Stimulated activated CD8-positive, alpha-beta memory T cell treated with anti-CD3 and anti-CD28 coated beads, Interleukin-7, amount 100 ng/mL, for 48 hours (primary cell): Measurements from ENCODE around the gene UBE2G2.
A peak's percentile ranks its signal among the peaks of the same experiment; 100 is the strongest.

Experiments used
- DNase-seq, 2 donors: peaks; one replicate each; pipeline ENCODE4 v3.0.0-alpha.2; 2020; ENCODE audit warnings: low read depth in 1 of 2; ENCODE audit errors: extremely low read depth in 1 of 2

The UBE2G2 gene

DNA sequence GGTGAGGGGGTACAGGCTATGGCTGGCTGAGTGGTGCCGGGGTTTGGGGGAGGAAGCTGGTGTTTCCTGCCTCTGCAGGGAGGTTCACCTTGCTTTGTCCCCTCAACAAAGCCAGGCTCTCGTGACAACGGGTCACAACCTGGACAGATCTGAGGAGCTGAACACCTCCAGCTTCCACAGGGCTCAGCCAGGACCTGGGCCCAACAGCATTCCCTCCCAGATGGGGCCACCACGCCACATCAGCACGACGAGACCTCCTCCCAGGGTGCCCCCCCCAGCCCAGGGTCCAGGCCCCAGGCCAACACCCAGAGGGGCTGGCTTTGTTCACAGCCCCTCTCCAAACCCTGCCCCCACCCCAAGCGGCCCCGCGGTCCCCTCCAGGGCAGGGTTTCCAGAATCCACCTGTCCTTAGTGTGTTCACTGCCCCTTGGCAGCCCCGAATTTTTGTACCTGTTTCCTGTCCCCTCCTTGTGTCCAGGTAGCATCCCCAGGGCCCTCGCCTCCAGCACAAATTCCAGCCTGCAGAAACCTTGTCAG is 34.7 kb downstream of the UBE2G2 start:
- DNase-seq, result no peak

DNA sequence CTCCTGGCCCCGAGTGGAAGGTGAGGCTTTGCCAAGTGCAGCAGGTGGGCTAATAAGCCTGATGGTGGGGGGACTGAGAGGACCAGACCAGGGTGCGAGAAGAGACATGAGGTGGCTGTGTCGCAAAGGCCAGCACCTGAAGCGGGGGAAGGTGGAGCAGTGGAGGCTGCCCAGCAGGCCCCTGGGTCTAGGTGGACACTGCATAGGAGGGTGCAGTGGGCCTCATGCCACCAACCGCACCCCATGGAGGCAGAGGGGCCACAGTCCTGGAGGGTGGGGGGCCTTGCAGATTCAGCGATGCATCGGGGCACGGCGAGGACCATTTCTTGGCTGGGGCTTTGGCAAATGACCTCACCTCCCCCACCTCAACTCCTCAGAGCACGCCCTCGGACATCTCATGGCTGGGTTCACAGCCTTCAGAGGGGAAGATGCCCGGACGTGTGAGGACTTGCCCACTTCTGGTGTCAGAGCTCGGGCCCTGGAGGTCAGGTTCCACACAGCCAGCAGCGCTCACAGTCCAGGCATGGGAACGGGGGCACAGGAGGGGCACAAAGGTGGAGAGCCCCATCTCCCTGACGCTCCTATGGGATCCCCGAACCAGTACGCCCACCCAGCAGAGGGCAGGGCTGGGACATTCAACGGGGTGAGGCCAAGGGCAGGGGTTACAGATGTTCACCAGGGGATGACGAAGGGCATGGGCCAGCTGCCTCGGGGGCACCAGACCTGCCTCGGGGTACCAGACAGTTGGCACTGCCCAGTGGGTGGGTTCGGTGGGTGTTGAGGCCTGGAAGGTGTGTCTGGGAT is 35.4 kb downstream of the UBE2G2 start:
- no peak for DNase-seq

DNA sequence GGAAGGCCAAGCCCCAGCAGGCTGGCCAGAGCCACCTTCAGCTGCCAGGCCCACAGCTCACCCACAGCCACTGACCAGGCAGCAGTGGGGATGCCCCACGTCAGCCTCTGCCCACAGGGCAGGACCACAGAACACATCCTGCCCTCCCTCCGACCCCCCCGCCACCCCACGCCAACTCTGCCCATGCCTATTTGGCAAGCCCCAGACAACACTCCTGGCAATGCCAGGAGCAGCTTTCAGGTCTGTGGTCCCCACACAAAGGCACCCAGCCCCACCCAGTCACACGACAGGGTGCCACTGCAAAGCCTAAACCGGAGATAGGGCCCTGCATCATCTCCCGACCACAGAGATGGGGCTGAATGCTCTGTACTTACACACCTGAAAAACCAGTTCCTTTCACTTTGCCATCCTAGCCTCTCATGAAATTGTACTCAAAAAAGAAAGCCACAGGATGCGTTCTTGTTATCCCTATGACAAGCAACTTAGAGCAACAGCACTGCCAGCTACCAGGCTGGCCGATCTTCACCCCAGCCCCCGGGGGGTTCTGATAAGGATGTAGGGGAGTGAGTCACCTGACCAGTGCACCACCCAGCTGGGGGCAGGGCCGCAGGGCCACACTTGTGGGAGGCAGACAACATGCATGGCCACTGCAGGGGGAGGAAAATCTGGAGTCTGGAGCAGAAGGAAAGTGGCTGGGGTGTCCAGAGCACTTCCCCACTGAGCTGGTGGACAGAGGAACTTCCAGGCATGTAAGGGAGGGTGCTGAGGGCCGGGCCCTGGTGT is 36.2 kb downstream of the UBE2G2 start:
- DNase-seq, result peak in 1 of 2 donors; percentile 10

- DNase-seq, result no peak
These were observed 37.0 kb downstream of the UBE2G2 start for GRCh38 chr21:44764319-44765230.

DNA sequence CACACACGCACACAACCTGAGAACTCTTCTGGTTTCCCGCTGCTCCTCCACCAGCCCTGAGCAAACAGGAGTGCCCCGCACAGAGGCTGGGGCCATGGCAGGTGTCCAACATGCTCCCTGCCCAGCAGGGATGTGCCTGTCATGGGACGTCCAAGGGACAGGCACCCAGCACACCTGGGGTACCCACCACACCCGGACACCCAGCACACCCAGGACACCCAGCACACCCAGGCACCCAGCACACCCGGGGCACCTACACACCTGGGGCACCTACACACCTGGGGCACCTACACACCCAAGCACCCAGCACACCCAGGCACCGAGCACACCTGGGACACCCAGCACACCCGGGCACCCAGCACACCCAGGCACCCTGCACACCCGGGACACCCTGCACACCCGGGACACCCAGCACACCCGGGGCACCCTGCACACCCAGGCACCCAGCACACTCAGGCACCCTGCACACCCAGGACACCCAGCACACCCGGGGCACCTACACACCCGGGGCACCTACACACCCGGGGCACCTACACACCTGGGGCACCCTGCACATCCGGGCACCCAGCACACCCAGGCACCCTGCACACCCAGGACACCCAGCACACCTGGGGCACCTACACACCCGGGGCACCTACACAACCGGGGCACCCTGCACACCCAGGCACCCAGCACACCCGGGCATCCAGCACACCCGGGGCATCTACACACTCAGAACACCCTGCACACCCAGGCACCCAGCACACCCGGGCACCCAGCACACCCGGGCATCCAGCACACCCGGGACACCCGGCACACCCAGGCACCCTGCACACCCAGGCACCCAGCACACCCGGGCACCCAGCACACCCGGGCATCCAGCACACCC is 37.9 kb downstream of the UBE2G2 start:
- DNase-seq, result no peak

DNA sequence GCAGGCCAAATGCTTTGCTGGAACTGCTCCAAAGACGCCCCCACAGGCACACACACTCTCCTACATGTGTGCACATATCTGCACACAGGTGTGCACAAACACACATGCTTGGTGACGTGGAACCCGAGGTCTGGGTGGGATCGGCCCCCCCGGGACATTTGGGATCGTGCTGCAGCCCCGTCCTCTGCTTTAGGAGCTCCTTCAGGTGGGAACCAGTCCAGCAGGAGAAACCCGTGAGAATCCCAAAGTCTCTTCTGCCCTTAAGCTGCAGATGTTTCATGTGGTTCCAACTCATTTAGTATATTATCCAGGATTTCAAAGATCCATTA is 38.6 kb downstream of the UBE2G2 start:
- no peak for DNase-seq

- no peak for DNase-seq
These were observed 39.2 kb downstream of the UBE2G2 start for GRCh38 chr21:44762221-44763049.

GRCh38 chr21:44761747-44762208 is 39.8 kb downstream of the UBE2G2 start:
- DNase-seq, result no peak

DNA sequence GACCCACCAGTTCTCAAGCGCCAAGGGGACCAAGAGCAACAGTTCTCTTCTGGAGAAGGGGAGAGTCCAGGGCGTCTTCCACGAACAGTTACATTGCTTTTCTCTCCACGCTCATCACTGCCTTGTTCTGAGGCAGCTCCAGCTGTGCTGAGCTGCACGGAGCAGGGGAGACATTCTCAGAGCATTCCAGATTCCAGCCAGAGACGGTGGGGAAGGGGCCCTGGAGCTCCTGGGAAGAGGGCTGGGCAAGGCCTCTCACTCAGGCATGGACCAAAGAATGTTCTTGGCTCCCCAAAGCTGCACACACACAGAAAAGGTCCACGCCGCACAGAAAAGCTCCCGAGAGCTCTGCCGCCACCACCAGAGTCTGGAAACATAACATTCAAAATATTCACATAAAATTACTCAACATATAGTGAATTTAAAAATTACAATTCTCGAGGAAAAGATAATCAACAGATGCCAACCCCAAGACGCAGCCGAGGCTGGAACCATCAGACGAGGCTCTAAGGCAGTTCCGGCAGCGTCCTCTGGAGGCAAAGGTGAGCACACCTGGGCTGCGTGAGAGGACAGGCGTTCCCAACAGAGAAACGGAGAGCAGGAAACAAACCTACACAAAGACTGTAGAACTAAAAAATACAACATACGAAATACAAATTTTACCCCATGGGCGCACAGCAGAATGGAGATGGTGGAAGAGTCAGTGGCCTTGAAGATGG is 40.5 kb downstream of the UBE2G2 start:
- DNase-seq, result no peak

DNA sequence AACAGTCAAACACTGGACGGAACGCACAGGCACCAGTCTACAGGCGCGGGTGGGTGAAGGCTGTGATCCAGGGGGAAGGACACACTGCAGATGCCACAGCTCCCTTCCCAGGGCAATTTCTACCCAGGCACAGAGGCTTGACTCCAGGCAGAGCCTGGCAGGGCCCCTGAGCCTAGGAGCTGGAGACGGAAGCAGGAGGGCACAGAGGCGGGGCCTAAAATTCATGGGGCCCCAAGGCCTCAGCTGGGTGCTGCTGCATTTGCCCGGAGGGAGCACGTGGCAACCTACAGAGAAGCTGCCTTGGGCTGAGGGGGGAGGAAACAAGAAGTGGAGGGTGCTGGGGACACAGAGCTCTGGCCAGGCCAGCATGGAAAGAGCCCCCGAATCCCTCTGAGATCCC is 41.2 kb downstream of the UBE2G2 start:
- no peak for DNase-seq

GRCh38 chr21:44759628-44760285 is 41.9 kb downstream of the UBE2G2 start:
- DNase-seq, result no peak

GRCh38 chr21:44758781-44759627 is 42.6 kb downstream of the UBE2G2 start:
- DNase-seq, result no peak

- DNase-seq, result no peak
These were observed 43.5 kb downstream of the UBE2G2 start for GRCh38 chr21:44758141-44758561.

- DNase-seq, result no peak
These were observed 43.9 kb downstream of the UBE2G2 start for GRCh38 chr21:44757731-44758130.

GRCh38 chr21:44756423-44757185 is 45.0 kb downstream of the UBE2G2 start:
- no peak for DNase-seq

GRCh38 chr21:44755227-44755626 is 46.4 kb downstream of the UBE2G2 start:
- no peak for DNase-seq
